ENCODE results near the gene SHCBP1L. TPM values are rescaled to one million over a fixed set of nuclear protein-coding genes. Genes with fewer than 3 reads are reported as not detected.

SHCBP1L gene
- total RNA-seq, 1 experiment from 2014 or later: not detected

- intact Hi-C loops (cut with micrococcal nuclease; ENCODE audit: unreplicated experiment): no loop called here
- no TSS peak for BruUV-seq (replicated peaks)
- ChIA-PET POLR2A (ENCODE audit: low non-redundant PET) (no interaction called here), CTCF (interaction anchor here (0.6 kb wide), 1 partner anchor 15 kb away, joined by 3 read pairs; no protein-coding TSS in a partner anchor)
- no peak for TF ChIP-seq EZH2 (IDR thresholded peaks at IDR 0.05; ENCODE audit: borderline replicate concordance, low read depth, low read length, poor library complexity, severe bottlenecking)
- no peak for TF ChIP-seq CTCF (conservative IDR thresholded peaks at IDR 0.05; ENCODE audit: low read depth, low read length)
- H3K9me3 ChIP-seq (ENCODE audit: low read depth, low read length, poor library complexity, severe bottlenecking): peaks cover 3% of the 10 kb centered on the region
- no peak overlapping the region for H3K4me3 ChIP-seq (ENCODE audit: low read depth, low read length, poor library complexity, severe bottlenecking)
- H3K4me1 ChIP-seq (ENCODE audit: insufficient read depth, low read length, poor library complexity, severe bottlenecking): no peaks in the 10 kb centered on the region
- H3K27ac ChIP-seq (ENCODE audit: low read depth, low read length, poor library complexity, severe bottlenecking): no peak overlapping the region
- H3K27me3 ChIP-seq (replicated peaks; ENCODE audit: insufficient read depth, low read depth, low read length, poor library complexity): no peaks in the 10 kb centered on the region
- DNase-seq (ENCODE audit: low spot score): no peak
- H3K36me3 ChIP-seq (ENCODE audit: insufficient read depth, low read length, poor library complexity, severe bottlenecking): no peaks in the 10 kb centered on the region
Observed at GRCh38 chr1:182939413-182939812, 13.6 kb downstream of the SHCBP1L start.

- intact Hi-C loops (cut with micrococcal nuclease; ENCODE audit: unreplicated experiment): no loop called here
- CTCF ChIA-PET: no interaction called here
- DNase-seq (ENCODE audit: low spot score): no peak
- no peak overlapping the region for H3K27ac ChIP-seq (ENCODE audit: low read depth, low read length, poor library complexity, severe bottlenecking)
- H3K4me1 ChIP-seq (ENCODE audit: insufficient read depth, low read length, poor library complexity, severe bottlenecking): no peaks in the 10 kb centered on the region
- no peaks in the 10 kb centered on the region for H3K27me3 ChIP-seq (replicated peaks; ENCODE audit: insufficient read depth, low read depth, low read length, poor library complexity)
- peaks cover 3% of the 10 kb centered on the region for H3K9me3 ChIP-seq (ENCODE audit: low read depth, low read length, poor library complexity, severe bottlenecking)
- TF ChIP-seq CTCF (conservative IDR thresholded peaks at IDR 0.05; ENCODE audit: low read depth, low read length) (no peak), EZH2 (IDR thresholded peaks at IDR 0.05; ENCODE audit: borderline replicate concordance, low read depth, low read length, poor library complexity, severe bottlenecking) (no peak)
- no peaks in the 10 kb centered on the region for H3K36me3 ChIP-seq (ENCODE audit: insufficient read depth, low read length, poor library complexity, severe bottlenecking)
- H3K4me3 ChIP-seq (ENCODE audit: low read depth, low read length, poor library complexity, severe bottlenecking): no peak overlapping the region
- BruUV-seq (replicated peaks): no TSS peak
- POLR2A ChIA-PET (ENCODE audit: low non-redundant PET): no interaction called here
Observed at GRCh38 chr1:182935716-182936115, 17.2 kb downstream of the SHCBP1L start.

GRCh38 chr1:182930985-182931384, 22.0 kb downstream of the SHCBP1L start:
- CTCF ChIA-PET: no interaction called here
- H3K27me3 ChIP-seq (replicated peaks; ENCODE audit: insufficient read depth, low read depth, low read length, poor library complexity): peaks cover 5% of the 10 kb centered on the region
- no peaks in the 10 kb centered on the region for H3K36me3 ChIP-seq (ENCODE audit: insufficient read depth, low read length, poor library complexity, severe bottlenecking)
- POLR2A ChIA-PET (ENCODE audit: low non-redundant PET): no interaction called here
- H3K27ac ChIP-seq (ENCODE audit: low read depth, low read length, poor library complexity, severe bottlenecking): no peak overlapping the region
- H3K4me1 ChIP-seq (ENCODE audit: insufficient read depth, low read length, poor library complexity, severe bottlenecking): no peaks in the 10 kb centered on the region
- TF ChIP-seq EZH2 (IDR thresholded peaks at IDR 0.05; ENCODE audit: borderline replicate concordance, low read depth, low read length, poor library complexity, severe bottlenecking): no peak
- TF ChIP-seq CTCF (conservative IDR thresholded peaks at IDR 0.05; ENCODE audit: low read depth, low read length): no peak
- no peak for DNase-seq (ENCODE audit: low spot score)
- peaks cover 3% of the 10 kb centered on the region for H3K9me3 ChIP-seq (ENCODE audit: low read depth, low read length, poor library complexity, severe bottlenecking)
- H3K4me3 ChIP-seq (ENCODE audit: low read depth, low read length, poor library complexity, severe bottlenecking): no peak overlapping the region
- intact Hi-C loops (cut with micrococcal nuclease; ENCODE audit: unreplicated experiment): no loop called here
- BruUV-seq (replicated peaks): no TSS peak

All from A673 (cell line).